ENCODE data around the gene LPXN.

DNA sequence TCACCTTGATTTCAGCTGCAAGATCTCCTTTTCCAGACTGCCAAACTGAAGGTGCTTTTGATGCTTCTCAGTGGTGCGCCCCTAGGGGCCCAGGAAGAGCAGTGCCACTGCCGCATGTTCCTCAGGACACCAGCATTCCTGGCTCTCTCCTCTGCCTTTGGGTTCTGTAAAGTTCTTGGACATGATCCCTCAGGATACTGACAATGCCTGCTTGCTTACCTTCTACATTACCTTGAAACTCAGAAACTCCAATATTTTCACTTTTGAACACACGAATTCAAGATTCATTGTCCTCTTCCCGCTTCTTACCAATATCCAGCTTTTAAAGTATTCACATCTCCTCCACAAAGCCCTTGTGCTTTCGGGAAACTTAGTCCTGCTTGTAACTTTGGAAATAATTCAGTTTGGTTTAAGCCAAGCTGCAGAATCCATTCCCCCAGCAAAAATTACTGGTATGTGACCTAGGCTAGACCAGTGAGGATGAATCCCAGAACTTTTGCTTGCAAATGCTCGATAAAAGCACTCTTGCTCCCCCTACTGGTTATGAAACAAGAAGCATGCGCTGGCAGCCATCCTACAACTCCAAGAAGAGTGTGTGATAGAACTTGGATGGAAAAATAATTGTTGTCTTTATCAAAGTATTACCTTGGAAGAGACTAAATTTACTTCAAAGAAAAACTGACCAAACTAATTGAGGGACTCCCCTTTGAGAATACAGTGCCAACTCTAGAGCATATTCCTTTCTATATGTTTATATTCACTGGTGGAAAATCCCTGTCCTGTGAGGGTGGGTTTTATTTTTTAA, 51.2 kb downstream of the LPXN start:
- TF ChIP-seq, protein P1, sequence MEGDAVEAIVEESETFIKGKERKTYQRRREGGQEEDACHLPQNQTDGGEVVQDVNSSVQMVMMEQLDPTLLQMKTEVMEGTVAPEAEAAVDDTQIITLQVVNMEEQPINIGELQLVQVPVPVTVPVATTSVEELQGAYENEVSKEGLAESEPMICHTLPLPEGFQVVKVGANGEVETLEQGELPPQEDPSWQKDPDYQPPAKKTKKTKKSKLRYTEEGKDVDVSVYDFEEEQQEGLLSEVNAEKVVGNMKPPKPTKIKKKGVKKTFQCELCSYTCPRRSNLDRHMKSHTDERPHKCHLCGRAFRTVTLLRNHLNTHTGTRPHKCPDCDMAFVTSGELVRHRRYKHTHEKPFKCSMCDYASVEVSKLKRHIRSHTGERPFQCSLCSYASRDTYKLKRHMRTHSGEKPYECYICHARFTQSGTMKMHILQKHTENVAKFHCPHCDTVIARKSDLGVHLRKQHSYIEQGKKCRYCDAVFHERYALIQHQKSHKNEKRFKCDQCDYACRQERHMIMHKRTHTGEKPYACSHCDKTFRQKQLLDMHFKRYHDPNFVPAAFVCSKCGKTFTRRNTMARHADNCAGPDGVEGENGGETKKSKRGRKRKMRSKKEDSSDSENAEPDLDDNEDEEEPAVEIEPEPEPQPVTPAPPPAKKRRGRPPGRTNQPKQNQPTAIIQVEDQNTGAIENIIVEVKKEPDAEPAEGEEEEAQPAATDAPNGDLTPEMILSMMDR (IDR thresholded peaks at IDR 0.05): peak; percentile 36 to 62 (median 52)
- no peak for TF ChIP-seq POLR2AphosphoS5 (IDR thresholded peaks at IDR 0.05)
